ENCODE results near the gene HSPA1L. TPM values are rescaled to one million over a fixed set of nuclear protein-coding genes. Genes with fewer than 3 reads are reported as not detected.

The HSPA1L gene
- total RNA-seq, 1 donor from 2014 or later: 0.98 TPM

- H3K4me1 Mint-ChIP-seq (ENCODE audit: low read depth, unreplicated experiment): peaks cover 4% of the 10 kb centered on the region
- FAIRE-seq: no peak
- no peak overlapping the region for H3K27ac Mint-ChIP-seq (ENCODE audit: unreplicated experiment)
These were observed 32.8 kb downstream of the HSPA1L start for GRCh38 chr6:31782126-31782855.

GRCh38 chr6:31781244-31782125 lies 33.6 kb downstream of the HSPA1L start:
- Mint-ChIP-seq H3K27ac (ENCODE audit: unreplicated experiment) (no peak overlapping the region), H3K36me3 (ENCODE audit: low read depth, unreplicated experiment) (peaks cover 29% of the 10 kb centered on the region), H3K9me3 (ENCODE audit: unreplicated experiment) (no peaks in the 10 kb centered on the region), H3K27me3 (ENCODE audit: low read depth, unreplicated experiment) (no peaks in the 10 kb centered on the region), H3K4me3 (ENCODE audit: unreplicated experiment) (no peak overlapping the region), H3K4me1 (ENCODE audit: low read depth, unreplicated experiment) (peaks cover 4% of the 10 kb centered on the region)
- H3K4me2 ChIP-seq (ENCODE audit: low read length): no peak overlapping the region
- H3K4me3 ChIP-seq (ENCODE audit: insufficient read depth, low read depth, low read length): no peak overlapping the region
- DNase-seq (ENCODE audit: low read depth) (no peak), FAIRE-seq (no peak)
- no peak overlapping the region for H3K9ac ChIP-seq (ENCODE audit: low read length)
- H2AFZ ChIP-seq (ENCODE audit: low read depth, low read length): no peak overlapping the region
- H3K27me3 ChIP-seq (ENCODE audit: insufficient read depth, low read length): no peaks in the 10 kb centered on the region
- no peaks in the 10 kb centered on the region for H3K79me2 ChIP-seq (ENCODE audit: insufficient read depth, low read length)
- H3K27ac ChIP-seq (ENCODE audit: low read depth, low read length): no peak overlapping the region
- peaks cover 20% of the 10 kb centered on the region for H3K36me3 ChIP-seq (ENCODE audit: insufficient read depth, low read length)
- no peaks in the 10 kb centered on the region for H3K9me3 ChIP-seq (ENCODE audit: insufficient read depth, low read depth, low read length)
- TF ChIP-seq EZH2 (IDR thresholded peaks at IDR 0.05; ENCODE audit: insufficient read depth, low read length): no peak
- TF ChIP-seq CTCF (IDR thresholded peaks at IDR 0.05; ENCODE audit: insufficient read depth, low read depth, low read length): no peak
- H4K20me1 ChIP-seq (ENCODE audit: insufficient read depth, low read length): peaks cover 9% of the 10 kb centered on the region
- H3K4me1 ChIP-seq (ENCODE audit: insufficient read depth, low read length): peaks cover 14% of the 10 kb centered on the region

More at GRCh38 chr6:31782126-31782855, 32.8 kb downstream of the HSPA1L start:
- peaks cover 9% of the 10 kb centered on the region for H4K20me1 ChIP-seq (ENCODE audit: insufficient read depth, low read length)
- no peak overlapping the region for H2AFZ ChIP-seq (ENCODE audit: low read depth, low read length)
- no peak overlapping the region for H3K4me3 ChIP-seq (ENCODE audit: insufficient read depth, low read depth, low read length)
- H3K36me3 ChIP-seq (ENCODE audit: insufficient read depth, low read length): peaks cover 20% of the 10 kb centered on the region
- Mint-ChIP-seq H3K27me3 (ENCODE audit: low read depth, unreplicated experiment) (no peaks in the 10 kb centered on the region), H3K4me3 (ENCODE audit: unreplicated experiment) (no peak overlapping the region), H3K36me3 (ENCODE audit: low read depth, unreplicated experiment) (peaks cover 29% of the 10 kb centered on the region), H3K9me3 (ENCODE audit: unreplicated experiment) (no peaks in the 10 kb centered on the region)
- no peaks in the 10 kb centered on the region for H3K79me2 ChIP-seq (ENCODE audit: insufficient read depth, low read length)
- peaks cover 5% of the 10 kb centered on the region for H3K4me1 ChIP-seq (ENCODE audit: insufficient read depth, low read length)
- DNase-seq (ENCODE audit: low read depth): no peak
- no peak for TF ChIP-seq CTCF (IDR thresholded peaks at IDR 0.05; ENCODE audit: insufficient read depth, low read depth, low read length)
- no peaks in the 10 kb centered on the region for H3K27me3 ChIP-seq (ENCODE audit: insufficient read depth, low read length)
- H3K4me2 ChIP-seq (ENCODE audit: low read length): no peak overlapping the region
- no peak overlapping the region for H3K27ac ChIP-seq (ENCODE audit: low read depth, low read length)
- no peaks in the 10 kb centered on the region for H3K9me3 ChIP-seq (ENCODE audit: insufficient read depth, low read depth, low read length)
- no peak overlapping the region for H3K9ac ChIP-seq (ENCODE audit: low read length)

Measured in astrocyte (in vitro differentiated cells and primary cell).